Activated naive CD4-positive, alpha-beta T cell treated with anti-CD3 and anti-CD28 coated beads, Interleukin-2, amount 50 U/mL, for 24 hours (primary cell): ENCODE data around the gene WDFY1.
A peak's percentile ranks its signal among the peaks of the same experiment; 100 is the strongest.
"Not testable (repeated sequence)": the region's sequence is repeated elsewhere in the genome, so short reads cannot be mapped to it uniquely, and the experiment has no call there.

Source experiments
- H3K27ac Mint-ChIP-seq: one replicate; pipeline ENCODE4 v1.8.0; 2021; ENCODE audit warnings: mild to moderate bottlenecking, mixed read lengths
- H3K27me3 Mint-ChIP-seq: one replicate; pipeline ENCODE4 v1.8.0; 2021; ENCODE audit warnings: mixed read lengths
- H3K36me3 Mint-ChIP-seq: one replicate; pipeline ENCODE4 v1.8.0; 2021; ENCODE audit warnings: mixed read lengths
- H3K4me1 Mint-ChIP-seq: one replicate; pipeline ENCODE4 v1.8.0; 2021; ENCODE audit warnings: mixed read lengths
- H3K4me3 Mint-ChIP-seq: one replicate; pipeline ENCODE4 v1.8.0; 2021; ENCODE audit warnings: mild to moderate bottlenecking, mixed read lengths
- H3K9me3 Mint-ChIP-seq: one replicate; pipeline ENCODE4 v1.8.0; 2021; ENCODE audit warnings: mixed read lengths

Gene WDFY1

DNA sequence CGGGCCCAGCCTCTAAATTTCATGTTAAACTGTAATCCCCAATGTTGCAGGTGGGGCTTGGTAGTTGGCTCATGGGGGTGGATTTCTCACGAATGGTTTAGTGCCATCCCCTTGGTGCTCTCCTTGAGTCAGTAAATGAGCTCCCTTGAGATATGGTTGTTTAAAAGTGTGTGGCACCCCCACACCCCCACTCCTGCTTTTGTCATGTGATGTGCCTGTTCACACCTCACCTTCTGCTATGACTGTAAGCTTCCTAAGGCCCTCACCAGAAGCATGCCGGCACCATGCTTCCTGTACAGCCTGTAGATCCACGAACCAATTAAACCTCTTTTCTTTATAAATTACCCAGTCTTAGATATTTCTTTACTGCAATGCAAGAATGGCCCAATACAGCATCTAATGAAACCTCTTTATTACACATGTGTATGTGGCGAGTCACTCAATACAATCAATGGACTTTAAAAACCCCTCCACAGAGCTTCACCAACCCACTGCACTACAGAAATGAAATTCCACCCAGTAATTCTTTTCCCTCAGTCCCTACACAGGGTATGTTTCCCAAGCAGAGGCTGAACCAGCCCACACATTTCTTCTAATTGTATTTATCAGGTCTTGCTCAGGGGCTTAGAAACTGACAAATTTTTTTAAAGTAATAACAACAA lies 47.3 kb downstream of the WDFY1 start:
- Mint-ChIP-seq H3K27me3 (no peaks in the 10 kb centered on the region), H3K4me1 (peaks cover 4% of the 10 kb centered on the region), H3K36me3 (peaks cover 23% of the 10 kb centered on the region), H3K4me3 (no peak overlapping the region), H3K9me3 (no peaks in the 10 kb centered on the region), H3K27ac (no peak overlapping the region)

DNA sequence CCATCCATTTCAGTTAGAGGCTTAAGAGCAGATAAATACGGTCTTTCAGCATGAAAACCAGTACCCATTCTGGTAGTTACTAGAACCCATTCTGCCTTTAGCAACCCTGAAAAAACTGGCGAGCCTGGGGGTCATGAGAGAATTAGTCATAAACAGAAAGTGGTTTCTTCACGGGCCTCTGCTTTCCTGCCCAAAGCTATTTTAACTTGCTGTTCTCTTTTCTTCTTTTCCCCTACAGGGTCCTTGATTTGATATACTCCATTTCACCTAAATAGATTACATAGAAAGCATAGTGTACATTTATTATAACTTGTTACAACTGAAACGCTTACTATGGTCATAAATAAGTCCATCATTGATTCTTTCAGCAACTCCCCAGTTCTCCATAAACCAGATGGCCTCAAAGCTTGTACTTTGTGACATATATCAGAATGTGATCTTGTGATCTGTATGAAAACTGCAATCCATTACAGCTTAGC lies 48.3 kb downstream of the WDFY1 start:
- H3K9me3 Mint-ChIP-seq, result no peaks in the 10 kb centered on the region
- no peak overlapping the region for H3K4me3 Mint-ChIP-seq
- peak overlapping the region; percentile 4 for H3K27ac Mint-ChIP-seq
- peaks cover 25% of the 10 kb centered on the region for H3K36me3 Mint-ChIP-seq
- no peaks in the 10 kb centered on the region for H3K27me3 Mint-ChIP-seq
- peaks cover 4% of the 10 kb centered on the region for H3K4me1 Mint-ChIP-seq

DNA sequence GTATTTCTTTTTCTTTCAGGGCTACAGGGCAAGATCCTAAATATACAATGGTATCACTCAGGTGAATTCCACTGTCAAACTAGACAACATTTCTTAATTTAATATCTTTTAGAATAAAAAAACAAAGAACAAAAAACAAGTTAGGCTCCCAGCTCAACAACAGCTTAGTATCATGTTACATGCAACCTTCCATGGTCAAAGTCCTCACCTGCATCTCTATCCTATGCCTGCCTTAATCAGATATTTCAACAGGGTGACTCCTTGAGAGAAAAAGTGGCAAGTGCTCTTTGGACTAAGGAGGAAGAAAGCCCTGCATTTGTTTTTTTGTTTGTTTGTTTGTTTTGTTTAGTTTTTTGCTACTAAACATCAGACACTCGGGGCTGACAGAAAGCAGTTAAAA lies 50.2 kb downstream of the WDFY1 start:
- Mint-ChIP-seq H3K4me1 (peaks cover 4% of the 10 kb centered on the region), H3K27ac (no peak overlapping the region), H3K4me3 (no peak overlapping the region), H3K9me3 (no peaks in the 10 kb centered on the region), H3K36me3 (peaks cover 17% of the 10 kb centered on the region), H3K27me3 (no peaks in the 10 kb centered on the region)

DNA sequence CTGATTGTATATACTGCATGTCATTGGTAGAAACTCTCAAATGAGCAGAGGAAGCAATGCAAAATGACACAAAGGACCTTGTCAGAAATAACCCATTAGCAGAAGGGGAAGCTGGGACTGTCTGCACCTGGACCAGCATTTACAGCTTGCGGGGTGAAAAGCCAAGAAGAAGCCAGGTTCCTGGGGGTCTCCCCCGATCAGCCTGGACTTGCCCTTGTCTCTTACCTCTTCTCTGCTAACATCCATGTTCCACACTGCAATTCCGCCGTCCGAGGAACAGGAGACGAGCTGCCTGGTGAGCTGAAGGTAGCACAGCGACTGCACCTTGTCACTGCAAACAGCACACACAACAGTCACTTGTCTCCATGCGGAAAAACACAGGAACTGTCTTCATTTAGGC lies 51.1 kb downstream of the WDFY1 start:
- no peaks in the 10 kb centered on the region for H3K9me3 Mint-ChIP-seq
- H3K4me3 Mint-ChIP-seq, result no peak overlapping the region
- peaks cover 7% of the 10 kb centered on the region for H3K4me1 Mint-ChIP-seq
- no peaks in the 10 kb centered on the region for H3K27me3 Mint-ChIP-seq
- no peak overlapping the region for H3K27ac Mint-ChIP-seq
- H3K36me3 Mint-ChIP-seq, result peaks cover 21% of the 10 kb centered on the region

DNA sequence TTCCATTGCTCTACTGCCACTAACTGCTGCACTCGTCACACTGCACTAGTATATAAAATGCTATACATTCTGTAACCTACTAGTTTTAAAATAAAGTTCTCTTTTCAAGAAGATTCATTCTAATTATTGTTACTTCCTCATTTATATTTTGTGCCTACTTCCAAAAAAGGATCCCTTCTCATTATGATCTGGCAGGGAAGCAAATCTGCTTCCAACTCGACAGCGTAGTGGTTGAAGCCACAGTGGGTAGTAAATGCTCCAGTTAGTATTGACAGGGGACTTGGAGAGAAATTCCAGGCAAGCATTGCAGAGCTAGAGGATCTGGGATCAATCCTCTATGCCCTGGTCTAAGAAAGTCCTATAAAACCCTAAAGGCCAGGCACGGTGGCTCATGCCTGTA lies 54.4 kb downstream of the WDFY1 start:
- H3K9me3 Mint-ChIP-seq, result no peaks in the 10 kb centered on the region
- H3K36me3 Mint-ChIP-seq, result peaks cover 20% of the 10 kb centered on the region
- H3K4me1 Mint-ChIP-seq, result peaks cover 3% of the 10 kb centered on the region
- no peak overlapping the region for H3K4me3 Mint-ChIP-seq
- H3K27me3 Mint-ChIP-seq, result no peaks in the 10 kb centered on the region
- no peak overlapping the region for H3K27ac Mint-ChIP-seq

DNA sequence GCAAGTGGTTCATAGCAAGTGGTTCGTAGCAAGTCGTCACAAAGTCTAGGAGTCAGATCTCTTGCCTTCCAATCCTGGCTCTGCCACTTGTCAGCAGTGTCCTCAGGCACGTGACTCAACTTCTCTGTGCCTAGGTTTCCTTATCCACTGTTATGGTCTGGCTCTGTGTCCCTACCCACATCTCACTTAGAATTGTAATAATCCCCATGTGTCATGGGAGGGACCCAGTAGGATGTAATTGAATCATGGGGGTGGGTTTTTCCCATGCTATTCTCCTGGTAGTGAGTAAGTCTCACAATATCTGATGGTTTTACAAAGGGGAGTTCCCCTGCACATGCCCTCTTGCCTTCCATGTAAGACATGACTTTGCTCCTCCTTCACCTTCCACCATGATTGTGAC lies 55.9 kb downstream of the WDFY1 start:
- Mint-ChIP-seq H3K36me3 (peaks cover 17% of the 10 kb centered on the region), H3K27me3 (no peaks in the 10 kb centered on the region), H3K4me1 (peaks cover 3% of the 10 kb centered on the region), H3K9me3 (no peaks in the 10 kb centered on the region), H3K4me3 (no peak overlapping the region), H3K27ac (no peak overlapping the region)

DNA sequence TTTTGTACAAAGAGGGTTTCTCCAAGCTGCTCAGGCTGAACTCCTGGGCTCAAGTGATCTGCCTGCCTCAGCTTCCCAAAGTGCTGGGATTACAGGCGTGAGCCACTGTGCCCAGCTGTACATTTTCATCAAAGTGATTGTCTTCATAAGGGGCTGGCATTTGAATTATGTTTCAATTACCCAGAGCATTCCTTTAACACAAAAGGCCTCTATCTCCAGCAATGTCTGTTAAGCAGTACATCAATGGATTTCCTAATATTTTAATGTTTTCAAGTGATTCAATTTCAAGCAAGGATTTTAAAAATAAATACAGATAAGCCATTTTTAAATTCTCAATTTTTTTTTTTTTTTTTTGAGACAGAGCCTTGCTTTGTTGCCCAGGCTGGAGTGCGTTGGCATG lies 56.9 kb downstream of the WDFY1 start:
- Mint-ChIP-seq H3K9me3 (no peaks in the 10 kb centered on the region), H3K36me3 (peaks cover 17% of the 10 kb centered on the region), H3K27me3 (no peaks in the 10 kb centered on the region), H3K4me3 (no peak overlapping the region), H3K4me1 (peaks cover 3% of the 10 kb centered on the region), H3K27ac (no peak overlapping the region)

DNA sequence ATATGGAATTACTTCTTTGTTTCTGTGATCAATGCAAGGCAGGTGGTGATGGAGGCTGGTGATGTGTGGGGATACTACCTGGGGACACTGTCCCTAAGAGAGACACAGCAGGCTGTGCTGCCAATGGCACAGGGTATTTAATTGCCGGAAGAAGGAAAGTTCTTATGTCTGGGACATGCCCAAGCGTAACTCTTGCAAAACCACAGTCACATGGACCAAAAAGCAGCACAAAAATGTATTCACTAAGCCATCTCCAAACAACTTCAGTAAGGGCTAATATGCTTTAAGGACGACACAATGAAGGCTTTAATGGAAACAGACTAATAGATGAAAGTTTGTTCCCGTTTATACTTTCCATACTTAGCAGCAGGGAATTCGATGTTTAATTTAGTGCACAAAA lies 58.0 kb downstream of the WDFY1 start:
- Mint-ChIP-seq H3K9me3 (no peaks in the 10 kb centered on the region), H3K27ac (no peak overlapping the region), H3K27me3 (no peaks in the 10 kb centered on the region), H3K36me3 (peaks cover 13% of the 10 kb centered on the region), H3K4me1 (peaks cover 3% of the 10 kb centered on the region), H3K4me3 (no peak overlapping the region)

DNA sequence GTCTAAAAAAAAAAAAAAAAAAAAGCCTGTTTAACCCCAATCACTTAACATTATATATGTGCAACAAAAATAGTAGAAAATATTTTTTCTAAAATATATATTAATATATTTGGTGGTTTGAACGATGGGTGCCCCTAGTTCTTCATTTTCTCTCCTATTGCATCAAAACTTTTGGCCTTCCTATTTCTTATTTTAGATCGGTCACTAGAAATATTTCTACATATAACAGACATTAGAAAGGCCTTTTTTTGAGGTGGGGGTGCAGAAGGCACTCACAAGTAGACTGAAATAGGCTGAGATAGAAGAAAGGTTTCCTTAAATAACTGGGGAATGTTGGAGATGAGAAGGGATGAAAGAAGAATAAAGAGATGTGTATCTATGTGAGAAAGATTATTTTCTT lies 58.4 kb downstream of the WDFY1 start:
- no peak overlapping the region for H3K27ac Mint-ChIP-seq
- H3K4me1 Mint-ChIP-seq, result peaks cover 3% of the 10 kb centered on the region
- peaks cover 13% of the 10 kb centered on the region for H3K36me3 Mint-ChIP-seq
- no peak overlapping the region for H3K4me3 Mint-ChIP-seq
- H3K9me3 Mint-ChIP-seq, result no peaks in the 10 kb centered on the region
- H3K27me3 Mint-ChIP-seq, result no peaks in the 10 kb centered on the region

DNA sequence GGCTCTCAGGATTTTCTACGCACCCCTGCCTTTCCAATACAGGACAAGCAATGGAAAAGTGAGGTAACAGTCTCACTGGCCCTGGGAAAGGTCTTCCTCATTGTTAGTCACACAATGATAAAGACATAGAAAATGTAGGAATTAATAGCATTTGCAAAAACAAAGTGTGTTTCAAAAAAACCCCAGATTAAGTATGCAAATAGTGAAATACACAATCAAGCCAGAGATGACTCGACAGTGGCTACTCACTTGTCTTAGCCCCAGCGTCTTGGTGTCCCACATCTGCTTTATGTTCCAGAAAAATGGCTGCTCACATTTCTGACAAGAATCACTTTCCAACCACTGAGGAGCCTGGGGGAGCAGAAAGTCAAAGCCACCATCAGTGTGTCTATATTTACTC lies 60.7 kb downstream of the WDFY1 start:
- Mint-ChIP-seq H3K36me3 (peaks cover 10% of the 10 kb centered on the region), H3K4me1 (peaks cover under 1% of the 10 kb centered on the region), H3K27ac (no peak overlapping the region), H3K4me3 (no peak overlapping the region), H3K9me3 (no peaks in the 10 kb centered on the region), H3K27me3 (no peaks in the 10 kb centered on the region)

DNA sequence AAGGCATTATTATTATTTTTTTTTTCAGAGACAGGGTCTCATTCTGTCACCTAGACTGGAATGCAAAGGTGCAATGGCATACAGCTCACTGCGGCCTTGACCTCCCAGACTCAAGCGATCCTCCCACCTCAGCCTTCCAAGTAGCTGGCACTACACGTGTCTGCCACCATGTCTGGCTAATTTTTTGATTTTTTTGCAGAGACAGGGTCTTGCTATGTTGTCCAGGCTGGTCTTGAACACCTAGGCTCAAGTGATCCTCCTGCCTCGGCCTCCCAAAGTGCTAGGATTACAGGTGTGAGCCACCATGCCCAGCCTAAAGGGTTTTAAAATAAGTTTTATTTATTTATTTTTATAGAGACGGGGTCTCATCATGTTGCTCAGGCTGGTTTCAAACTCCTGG lies 62.4 kb downstream of the WDFY1 start:
- Mint-ChIP-seq H3K36me3 (peaks cover 16% of the 10 kb centered on the region), H3K4me1 (no peaks in the 10 kb centered on the region), H3K4me3 (no peak overlapping the region), H3K27ac (no peak overlapping the region), H3K9me3 (no peaks in the 10 kb centered on the region), H3K27me3 (no peaks in the 10 kb centered on the region)

DNA sequence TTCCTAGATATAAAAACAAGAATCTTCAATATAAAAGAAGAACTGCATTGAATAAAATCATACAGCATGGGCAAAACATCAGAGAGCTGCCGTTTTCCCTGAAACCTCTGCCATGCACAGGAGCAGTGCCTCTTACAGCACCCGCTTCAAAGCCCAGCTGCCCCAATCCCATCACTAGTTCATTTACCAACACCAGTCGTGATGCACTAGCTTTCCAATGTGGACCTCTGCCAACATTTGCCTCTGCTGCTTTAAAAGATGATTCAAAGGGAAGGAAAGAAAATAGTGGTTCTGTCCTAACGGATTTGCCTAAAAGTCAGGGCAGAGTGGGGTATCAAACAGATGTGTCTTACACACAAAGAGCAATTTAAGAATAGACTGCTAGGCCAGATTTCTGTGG lies 64.3 kb downstream of the WDFY1 start:
- Mint-ChIP-seq H3K4me1 (no peaks in the 10 kb centered on the region), H3K27me3 (no peaks in the 10 kb centered on the region), H3K36me3 (peaks cover 15% of the 10 kb centered on the region), H3K4me3 (no peak overlapping the region), H3K27ac (no peak overlapping the region), H3K9me3 (no peaks in the 10 kb centered on the region)

DNA sequence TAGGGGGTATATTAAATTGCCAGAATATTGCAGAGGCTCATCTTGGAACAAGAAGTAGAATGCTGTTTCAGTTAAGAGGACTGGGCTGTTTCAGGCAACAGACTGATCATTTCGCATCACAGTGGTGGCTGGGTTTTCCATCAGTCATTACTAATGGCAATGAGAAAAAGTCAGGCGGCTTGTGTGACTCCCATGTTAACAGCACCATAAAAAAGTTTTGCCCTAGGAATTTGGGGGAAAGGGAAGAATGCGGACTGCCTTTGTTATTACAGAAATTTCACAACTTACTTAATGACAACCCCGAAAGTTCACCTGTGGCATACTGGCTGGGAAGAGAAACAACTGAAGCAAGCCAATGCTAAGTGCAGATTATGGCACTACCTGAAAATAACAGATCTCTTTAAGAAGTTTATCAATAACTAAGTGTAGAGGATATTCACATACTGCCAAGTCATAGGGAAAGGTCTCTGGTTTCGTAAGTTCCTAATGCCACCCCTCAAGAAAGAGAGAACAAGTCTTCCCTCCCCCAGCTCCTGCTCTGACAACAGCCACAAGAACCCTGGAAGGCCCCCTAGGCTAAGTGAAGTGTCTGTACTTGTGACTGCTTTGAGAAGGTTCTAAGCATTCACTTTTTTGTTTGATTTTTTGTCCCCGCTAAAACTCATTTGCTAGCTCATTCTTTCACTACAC lies 67.3 kb downstream of the WDFY1 start:
- no peak overlapping the region for H3K27ac Mint-ChIP-seq
- no peak overlapping the region for H3K4me3 Mint-ChIP-seq
- H3K36me3 Mint-ChIP-seq, result peaks cover 22% of the 10 kb centered on the region
- H3K4me1 Mint-ChIP-seq, result no peaks in the 10 kb centered on the region
- H3K9me3 Mint-ChIP-seq, result no peaks in the 10 kb centered on the region
- no peaks in the 10 kb centered on the region for H3K27me3 Mint-ChIP-seq

DNA sequence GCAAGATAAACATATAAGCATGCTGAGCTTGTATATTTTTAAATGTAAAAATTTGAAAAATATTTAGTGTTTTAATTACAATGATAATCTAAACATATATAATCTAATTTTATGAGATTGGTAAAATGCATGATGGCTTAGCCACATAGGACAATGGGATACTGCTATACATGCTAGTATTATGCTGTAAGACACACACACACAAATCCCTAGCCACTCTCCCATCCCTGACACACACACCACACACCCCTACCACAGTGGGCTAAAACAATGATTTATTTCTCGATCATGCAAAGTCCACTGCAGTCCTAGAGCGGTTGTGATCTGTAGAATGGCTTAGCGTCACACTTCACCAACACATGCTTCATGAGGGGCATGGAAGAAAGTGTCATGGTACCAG lies 71.5 kb downstream of the WDFY1 start:
- Mint-ChIP-seq H3K4me3 (no peak overlapping the region), H3K9me3 (no peaks in the 10 kb centered on the region), H3K36me3 (peaks cover 26% of the 10 kb centered on the region), H3K27me3 (no peaks in the 10 kb centered on the region), H3K27ac (no peak overlapping the region), H3K4me1 (no peaks in the 10 kb centered on the region)

DNA sequence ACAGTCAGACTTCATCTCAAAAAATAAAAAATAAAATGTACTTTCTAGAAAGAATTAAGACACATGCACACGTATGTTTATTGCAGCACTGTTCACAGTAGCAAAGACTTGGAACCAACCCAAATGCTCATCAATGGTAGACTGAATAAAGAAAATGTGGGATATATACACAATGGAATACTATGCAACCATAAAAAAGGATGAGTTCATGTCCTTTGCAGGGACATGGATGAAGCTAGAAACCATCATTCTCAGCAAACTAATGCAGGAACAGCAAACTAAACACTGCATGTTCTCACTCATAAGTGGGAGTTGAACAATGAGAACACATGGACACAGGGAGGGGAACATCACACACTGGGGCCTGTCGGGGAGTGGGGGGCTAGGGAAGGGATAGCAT lies 72.4 kb downstream of the WDFY1 start:
- H3K27ac Mint-ChIP-seq, H3K4me1 Mint-ChIP-seq, H3K9me3 Mint-ChIP-seq, H3K4me3 Mint-ChIP-seq, H3K27me3 Mint-ChIP-seq: not testable (repeated sequence)
- H3K36me3 Mint-ChIP-seq, result peaks cover 18% of the 10 kb centered on the region

DNA sequence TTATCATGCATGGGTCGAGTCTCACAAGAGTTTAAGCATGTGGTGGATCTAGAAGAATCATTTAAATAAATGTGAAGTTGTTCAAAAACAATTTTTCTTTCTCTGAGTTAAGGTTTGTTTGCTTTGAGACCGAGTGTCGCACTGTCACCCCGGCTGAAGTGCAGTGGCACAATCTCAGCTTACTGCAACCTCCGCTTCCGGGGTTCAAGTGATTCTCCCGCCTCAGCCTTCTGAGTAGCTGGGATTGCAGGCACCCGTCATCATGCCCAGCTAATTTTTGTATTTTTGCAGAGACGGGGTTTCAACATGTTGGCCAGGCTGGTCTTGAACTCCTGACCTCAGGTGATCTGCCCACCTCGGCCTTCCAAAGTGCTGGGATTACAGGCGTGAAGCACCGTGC lies 73.5 kb downstream of the WDFY1 start:
- not testable (repeated sequence) for H3K4me1 Mint-ChIP-seq, H3K4me3 Mint-ChIP-seq, H3K9me3 Mint-ChIP-seq, H3K27me3 Mint-ChIP-seq, H3K27ac Mint-ChIP-seq
- peaks cover 13% of the 10 kb centered on the region for H3K36me3 Mint-ChIP-seq
